SK-N-DZ (cell line): ENCODE measurements around the gene NEUROG2.
"Not testable (repeated sequence)": the region's sequence is repeated elsewhere in the genome, so short reads cannot be mapped to it uniquely, and the experiment has no call there.

Experiments
- DNase-seq: peaks from one replicate; pipeline ENCODE4 v3.0.0-alpha.2; 2015; ENCODE audit warnings: low spot score

NEUROG2 gene

GRCh38 chr4:112492321-112492720, 23.7 kb downstream of the NEUROG2 start:
- no peak for DNase-seq

- DNase-seq: not testable (repeated sequence)
Measured at GRCh38 chr4:112490808-112491207, 25.2 kb downstream of the NEUROG2 start.

DNA sequence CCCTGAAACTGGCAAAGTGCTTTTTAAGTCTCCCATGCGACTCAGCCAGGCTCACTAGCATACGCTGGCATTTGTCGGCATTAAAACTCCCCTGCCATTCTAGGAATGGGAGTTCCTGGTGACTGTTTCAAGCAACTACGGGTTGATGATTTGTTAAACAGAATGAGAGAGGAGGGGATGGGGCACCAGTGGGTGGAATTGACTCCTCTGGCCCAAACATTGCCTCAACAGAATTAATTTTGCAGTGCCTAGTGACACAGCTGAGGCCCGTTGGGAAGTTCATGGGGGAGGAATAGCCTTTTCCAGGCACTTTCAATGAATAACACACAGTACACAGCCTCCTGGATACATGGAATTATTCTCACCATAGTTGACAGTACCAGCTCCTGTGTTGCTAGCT, 30.1 kb downstream of the NEUROG2 start:
- no peak for DNase-seq

DNA sequence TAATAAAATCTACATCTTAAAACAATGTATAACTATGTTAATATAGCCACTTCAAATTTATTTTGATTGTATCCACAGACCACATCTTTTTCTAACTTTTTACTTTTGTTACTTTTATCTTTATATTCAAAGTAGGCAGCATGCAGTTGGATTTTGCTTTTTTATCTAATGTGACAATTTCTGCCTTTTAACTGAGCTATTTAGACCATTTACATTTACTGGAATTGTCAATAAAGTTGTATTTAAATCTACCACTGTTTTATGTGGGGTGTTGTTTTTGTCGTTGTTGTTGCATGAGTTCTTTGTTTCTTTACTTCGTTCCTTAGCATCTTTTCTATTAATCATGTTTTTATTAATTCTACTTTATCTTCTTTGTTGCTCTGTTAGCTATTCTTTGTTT, 42.0 kb downstream of the NEUROG2 start:
- no peak for DNase-seq

- DNase-seq: no peak
Measured at GRCh38 chr4:112472318-112472717, 43.7 kb downstream of the NEUROG2 start.
